Nucleus accumbens (tissue), 56 donors: Measurements from ENCODE around the gene SLC44A1.
"Not testable (repeated sequence)": the region's sequence is repeated elsewhere in the genome, so short reads cannot be mapped to it uniquely, and the experiment has no call there.

Experiments used
- DNase-seq, 56 donors: peaks; one replicate each; lab custom pipeline; 2025; lab: John Stamatoyannopoulos, UW

The SLC44A1 gene

DNA sequence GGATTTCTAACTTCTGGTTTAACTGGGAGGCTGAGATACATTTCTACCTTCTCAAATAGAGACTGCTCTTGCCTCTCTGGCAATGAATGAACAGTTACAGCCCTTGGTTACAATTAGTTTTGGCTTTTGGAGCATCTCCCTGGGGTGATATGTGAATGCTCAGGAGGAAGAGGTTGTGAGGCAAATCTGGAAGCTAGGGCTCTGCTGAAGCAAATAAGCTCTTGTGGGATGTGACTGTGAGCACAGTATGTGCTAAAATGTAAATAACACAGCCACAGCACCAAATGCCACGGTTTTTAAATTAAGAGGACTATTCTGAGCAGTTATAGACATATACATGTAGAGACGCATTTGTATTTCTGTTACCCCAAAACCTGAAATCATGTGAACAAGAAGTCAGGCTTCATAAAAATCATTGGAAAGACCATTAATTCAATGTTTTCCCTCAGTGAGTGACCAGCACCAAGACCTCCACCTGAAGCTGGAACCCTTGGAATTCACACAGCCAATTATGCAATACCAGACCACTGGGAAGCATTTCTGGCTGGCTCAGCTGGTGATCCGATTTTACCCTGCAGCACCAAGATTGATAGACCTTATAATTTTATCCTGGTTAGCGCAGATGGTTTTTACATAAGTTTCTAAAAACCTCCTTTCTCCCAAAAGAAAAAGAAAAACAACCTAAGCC, 3.0 kb upstream of the SLC44A1 start:
- peak in 1 of 56 donors; percentile 2 for DNase-seq

DNA sequence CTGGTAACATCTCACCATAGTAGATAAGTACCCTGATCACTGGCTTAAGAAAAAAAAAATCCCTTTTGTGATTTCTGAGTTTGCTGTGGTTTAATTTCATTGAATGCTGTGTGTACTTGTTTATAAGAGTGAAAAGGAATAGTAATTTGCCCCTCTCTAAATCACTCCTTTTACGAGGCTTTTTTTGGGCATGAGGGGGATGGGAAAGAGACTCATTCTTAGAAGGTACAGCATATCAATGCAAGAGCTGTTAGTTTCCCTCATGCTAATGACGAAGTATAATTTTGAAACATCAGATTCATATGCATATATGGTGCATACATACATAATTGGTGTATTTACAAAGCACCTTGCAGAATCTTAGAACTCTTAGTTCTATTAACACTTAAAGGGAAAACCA, 2.4 kb upstream of the SLC44A1 start:
- no peak for DNase-seq

DNA sequence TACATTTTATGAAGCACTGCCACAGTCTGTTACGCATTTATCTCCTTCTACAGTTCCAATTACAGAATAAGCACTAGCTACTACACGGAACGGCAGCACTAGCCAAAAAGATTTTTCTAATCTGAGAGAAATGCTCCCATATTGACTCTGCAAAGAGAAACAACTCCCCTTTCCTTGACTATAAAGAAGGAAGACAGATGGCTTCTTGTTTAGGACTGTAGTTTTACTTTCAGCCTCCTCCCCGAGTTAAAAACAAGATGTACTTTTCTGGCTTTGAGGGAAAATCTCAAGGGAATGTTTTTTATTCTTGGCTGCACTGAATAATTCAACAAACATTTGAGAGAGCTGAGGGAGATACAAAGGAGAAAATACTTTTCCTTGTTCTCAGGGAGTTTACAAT, 1.9 kb upstream of the SLC44A1 start:
- no peak for DNase-seq

DNA sequence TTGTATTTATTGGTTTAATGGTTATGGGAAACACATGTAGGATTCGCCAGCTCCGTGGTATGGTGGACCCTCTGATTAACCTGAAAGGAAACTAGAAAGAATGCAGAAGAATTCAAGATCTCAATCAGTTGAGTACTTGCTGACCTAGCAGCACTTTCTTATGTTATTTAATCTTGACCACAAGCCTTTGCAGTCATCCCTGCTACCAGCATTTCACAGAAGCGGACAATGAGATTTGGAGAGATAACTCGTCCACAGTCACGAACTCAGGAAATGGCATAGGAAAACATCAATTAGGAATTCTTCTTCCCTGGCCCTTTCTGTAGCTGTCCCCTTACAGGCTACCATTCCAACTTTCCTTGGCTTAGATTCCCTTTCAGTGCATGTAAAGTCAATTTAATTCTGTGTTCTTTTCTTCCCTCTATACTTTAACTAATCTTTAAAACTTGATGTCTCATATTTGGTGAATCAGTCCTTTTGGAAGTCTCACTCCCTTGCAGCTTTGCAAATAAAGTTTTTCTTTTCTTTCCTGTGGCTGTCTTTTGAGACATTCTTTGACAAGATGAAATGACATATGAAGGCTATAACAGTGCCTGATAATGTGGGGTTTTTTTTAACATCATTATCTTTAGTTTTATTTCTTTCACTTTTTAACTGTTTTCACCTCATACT, 1.3 kb upstream of the SLC44A1 start:
- no peak for DNase-seq

DNA sequence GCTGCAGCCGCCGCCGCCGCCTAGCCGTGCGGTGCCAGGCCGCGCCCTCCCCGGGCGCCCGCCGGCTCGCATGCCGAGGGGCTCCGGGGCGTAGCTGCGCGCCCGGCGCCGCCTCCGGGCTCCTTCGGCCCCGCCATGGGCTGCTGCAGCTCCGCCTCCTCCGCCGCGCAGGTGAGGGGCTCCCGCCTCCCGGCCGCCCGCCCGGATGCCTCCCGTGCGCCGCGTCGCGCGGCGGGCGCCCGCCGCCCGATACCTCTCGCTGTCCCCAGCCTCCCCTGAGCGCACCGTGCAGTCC, 230 bp downstream of the SLC44A1 start:
- DNase-seq: peak in 1 of 56 donors; percentile 68

DNA sequence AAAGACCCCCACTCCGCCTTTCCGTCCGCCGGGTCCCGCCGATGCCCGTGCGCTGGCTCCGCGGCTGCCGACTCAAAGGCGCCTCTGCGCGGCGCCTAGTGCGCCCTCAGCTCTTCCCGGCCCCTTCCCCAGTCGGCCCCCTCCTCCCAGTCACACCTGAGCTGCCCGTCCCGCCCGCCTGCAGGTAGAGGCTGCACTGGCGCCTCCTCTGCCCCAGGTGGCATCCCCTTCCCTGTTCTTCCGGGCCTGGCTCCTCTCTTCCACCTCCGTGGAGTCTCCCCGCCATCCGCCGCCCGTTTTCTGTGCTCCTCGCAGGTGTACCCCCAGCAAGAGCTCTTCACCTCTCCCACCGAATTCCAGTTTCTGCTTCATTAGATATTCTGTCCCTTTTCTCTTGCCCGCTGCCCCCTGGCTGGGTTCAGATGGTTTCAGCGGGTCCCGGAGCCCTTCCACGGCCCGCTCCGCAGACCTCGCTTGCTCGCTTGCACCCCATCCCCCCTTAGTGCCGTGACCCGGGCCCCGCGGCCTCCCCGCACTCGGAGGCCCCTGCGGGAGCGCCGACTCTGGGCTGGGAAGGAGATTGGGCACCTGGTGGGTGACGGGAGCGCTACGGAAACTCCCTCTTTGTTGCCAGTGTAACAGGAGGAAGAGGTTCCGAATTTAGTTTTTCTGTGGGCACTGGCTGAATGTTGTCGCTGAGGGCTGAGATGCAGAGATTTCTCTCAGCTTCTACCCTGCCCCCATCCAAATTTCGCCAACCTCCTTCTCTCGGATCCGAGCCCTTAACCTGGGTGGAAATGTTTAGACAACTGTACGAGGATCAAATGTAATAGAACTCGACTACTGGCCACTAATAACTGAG, 809 bp downstream of the SLC44A1 start:
- DNase-seq: peak in 51 of 56 donors; percentile 18 to 79 (median 56)

DNA sequence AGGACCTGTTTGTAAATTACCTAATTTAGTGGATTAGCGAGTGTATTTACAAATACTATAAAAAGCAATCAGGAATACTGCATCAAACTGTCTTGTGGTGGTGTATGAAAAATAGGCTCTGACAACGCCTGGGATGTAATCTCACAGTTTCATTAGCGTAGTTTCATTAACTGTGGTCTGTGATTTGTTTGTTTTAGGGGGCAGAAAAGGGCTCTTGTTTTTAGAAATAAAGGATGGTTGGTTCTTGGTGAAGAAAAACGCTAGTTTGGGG, 1.4 kb downstream of the SLC44A1 start:
- DNase-seq: no peak

DNA sequence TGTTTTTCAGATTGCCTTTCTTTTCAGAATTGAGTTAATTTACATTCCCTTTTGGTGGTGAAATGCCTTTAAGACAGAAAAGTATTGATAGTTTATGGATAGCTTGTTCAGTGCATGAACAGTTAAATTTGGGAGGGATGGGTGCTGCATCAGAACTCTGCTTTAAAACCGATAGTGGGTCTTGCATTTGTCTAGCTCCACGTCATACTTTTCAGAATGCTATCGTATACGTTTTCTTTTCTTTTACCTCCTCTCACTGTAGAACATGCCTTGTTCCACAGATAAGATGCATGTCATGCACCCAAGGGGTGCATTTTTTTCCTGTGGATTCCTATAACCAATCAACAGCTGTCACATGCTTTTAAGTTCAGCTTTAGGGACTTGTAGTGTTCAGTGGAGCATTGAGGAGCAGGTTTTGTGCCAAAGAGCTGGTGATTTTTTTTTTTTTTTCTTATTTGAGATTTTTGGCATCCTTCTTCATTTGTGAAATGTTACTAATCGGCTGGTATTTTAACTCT, 2.3 kb downstream of the SLC44A1 start:
- peak in 1 of 56 donors; percentile 16 for DNase-seq

DNA sequence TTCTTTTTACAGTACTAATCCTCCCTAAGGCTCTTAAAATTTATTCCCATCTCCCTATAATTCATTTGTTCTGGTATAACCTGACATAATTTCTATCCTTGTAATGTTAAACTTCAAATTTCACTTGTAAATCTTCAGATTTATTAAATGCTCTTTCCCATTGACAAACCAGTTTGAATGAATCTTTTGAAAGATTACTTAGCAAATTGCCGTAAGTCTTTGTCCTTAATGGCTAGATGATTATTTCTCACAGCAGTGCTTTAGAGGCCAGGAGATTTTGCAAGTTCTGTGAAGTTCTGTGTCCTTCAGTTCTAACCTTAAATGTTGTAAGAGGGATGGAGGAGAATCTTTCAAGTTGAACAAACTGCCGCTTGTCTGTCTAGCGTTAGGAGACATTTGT, 4.2 kb downstream of the SLC44A1 start:
- no peak for DNase-seq

DNA sequence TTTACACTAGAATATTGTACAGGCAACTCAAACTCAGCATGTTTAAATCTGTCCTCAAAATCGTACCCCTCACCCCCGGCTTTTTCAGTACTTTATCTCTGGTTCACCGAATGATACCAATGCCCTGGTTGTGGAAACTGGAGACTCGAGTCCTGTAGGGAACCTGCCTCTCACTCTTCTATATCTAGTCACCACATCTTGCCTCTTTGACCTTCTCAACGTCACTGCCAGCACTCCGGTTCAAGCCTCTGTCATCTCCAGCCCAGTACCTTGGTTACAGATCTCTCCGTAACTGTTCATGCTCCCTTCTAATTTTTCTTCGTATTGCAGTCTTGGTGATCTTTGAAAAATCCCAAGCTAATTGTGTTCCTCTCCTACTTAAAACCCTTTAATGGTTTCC, 6.7 kb downstream of the SLC44A1 start:
- no peak for DNase-seq

DNA sequence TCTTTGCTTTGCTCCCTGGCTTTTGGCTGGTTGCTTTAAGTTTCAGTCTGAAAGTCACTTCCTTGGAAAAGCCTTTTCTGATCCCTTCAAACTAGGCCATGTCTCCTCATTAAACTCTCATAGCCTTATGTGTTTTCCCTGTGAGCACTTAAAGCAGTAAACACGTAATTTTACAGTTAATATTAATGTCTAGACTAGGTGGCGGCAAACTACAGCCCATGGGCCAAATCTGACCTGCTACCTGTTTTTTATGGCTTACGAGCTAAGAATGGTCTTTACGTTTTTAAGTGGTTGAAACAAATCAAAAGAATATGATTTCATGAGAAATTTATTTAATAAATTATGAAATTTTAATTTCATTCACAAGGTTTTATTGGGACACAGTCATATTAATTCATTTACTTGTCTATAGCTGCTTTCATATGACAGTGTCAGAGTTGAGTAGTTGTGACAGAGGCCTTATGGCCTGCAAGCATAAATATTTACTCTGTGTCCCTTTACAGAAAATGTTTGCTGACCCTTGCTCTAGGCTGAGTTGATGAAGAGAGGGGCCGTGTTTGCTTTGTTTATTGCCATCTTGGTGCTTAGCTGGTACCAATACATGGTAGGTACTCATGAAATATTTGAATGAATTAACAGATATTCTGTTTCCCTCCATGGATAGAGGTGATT, 7.4 kb downstream of the SLC44A1 start:
- DNase-seq: no peak

DNA sequence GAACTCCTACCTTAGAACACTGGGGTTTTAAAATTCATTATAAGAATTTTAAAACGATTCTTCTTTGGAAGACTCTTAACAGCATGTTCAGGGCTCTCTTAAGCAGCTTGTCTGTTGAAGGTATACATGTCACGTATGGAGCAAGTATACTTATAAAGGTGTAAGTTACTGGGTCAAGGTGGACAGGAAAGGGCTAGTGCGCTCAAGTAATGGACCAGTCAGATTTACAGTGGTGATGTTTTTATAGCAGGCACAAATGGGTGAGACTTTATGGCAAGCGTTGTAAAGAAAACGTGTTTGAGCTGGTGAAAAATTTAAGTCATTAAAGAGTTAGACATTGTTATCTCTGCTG, 7.9 kb downstream of the SLC44A1 start:
- no peak for DNase-seq

DNA sequence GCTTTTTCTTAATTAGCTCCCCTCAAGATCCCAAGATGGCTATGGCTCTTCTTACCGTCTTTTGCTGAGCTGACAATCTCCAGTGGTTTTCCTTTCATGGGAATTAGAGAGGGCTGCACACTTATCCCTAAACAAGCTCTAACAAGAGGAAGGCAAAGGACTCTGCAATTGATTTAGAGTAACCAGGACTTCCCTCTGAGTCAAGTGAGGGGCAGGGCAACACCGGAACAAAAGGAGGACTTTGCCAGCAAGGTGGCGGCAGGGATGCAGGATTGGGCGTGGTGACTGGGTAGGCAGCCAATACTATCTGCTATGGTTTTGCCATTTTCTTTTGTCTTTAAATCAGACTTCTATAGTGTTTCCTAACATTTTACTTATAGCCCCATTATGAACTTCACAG, 9.8 kb downstream of the SLC44A1 start:
- DNase-seq: no peak

DNA sequence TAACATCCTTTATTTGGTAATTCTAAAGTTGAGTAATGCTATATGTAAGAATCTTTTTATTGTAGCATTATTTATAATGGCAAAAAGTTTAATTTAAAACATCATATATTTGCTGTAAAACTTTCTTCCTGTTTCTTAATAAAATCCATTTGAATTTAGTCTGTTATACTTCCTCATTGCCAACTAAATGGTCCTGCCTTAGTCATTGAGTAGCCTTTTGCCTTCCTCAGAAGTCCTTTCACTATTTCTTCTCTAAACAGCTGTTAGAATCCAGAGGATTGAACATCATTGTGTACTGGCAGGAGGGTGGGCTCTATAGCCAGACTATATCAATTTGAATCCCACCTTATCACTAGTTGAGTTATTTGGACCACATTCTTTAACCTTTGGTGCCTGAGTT, 11.0 kb downstream of the SLC44A1 start:
- DNase-seq: no peak

DNA sequence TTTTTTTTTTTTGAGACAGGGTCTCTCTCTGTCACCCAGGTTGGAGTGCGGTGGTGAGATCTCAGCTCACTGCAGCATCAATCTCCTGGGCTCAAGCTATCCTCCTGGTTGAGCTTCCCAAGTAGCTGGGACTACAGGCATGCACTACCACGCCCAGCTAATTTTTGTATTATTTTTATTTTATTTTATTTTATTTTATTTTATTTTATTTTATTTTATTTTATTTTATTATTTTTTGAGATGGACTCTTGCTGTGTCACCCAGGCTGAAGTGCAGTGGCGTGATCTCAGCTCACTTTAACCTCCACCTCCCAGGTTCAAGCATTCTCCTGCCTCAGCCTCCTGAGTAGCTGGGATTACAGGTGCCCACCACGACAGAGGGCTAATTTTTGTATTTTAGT, 12.1 kb downstream of the SLC44A1 start:
- DNase-seq: not testable (repeated sequence)

DNA sequence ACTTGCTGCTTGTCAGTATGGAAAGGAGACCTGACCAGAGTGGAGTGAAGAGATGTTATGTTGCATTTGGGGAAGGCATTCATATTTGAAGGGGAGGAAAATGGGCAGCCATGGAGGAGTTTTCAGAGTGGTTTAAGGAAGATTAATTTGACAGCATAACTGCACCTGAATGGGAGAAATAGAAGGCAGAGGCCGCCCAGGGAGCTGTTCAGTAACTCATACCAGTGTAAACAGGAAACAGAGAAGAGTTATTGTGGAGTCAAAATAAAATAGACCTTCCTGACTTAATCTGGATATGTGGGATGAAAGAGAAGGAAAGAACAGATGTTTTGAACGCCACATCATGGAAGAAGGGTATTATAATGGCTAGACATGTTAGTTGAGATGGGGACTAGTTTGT, 13.4 kb downstream of the SLC44A1 start:
- DNase-seq: no peak

DNA sequence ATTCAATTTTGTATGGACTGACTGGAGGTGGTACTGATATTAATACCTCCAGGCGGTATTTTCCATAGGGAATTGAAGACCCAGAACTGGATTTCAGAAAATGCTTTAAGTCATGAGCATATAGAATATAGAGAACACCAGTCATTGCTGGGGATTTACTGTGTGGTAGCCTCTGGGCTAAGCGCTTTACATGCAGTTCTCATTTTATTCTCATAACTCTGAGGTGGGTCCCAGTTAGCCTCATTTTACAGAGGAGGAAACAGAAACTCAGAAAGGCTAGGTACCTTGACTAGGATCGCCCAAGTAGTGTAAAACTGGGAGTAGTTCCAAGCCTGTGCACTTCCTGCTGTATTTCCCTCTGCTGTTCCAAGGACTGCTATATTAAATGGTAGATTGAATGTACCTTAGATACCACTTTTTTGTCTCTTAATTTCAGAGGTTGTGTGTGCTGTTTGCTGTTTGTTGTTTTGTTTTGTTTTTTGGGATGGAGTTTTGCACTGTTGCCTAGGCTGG, 13.8 kb downstream of the SLC44A1 start:
- DNase-seq: no peak

DNA sequence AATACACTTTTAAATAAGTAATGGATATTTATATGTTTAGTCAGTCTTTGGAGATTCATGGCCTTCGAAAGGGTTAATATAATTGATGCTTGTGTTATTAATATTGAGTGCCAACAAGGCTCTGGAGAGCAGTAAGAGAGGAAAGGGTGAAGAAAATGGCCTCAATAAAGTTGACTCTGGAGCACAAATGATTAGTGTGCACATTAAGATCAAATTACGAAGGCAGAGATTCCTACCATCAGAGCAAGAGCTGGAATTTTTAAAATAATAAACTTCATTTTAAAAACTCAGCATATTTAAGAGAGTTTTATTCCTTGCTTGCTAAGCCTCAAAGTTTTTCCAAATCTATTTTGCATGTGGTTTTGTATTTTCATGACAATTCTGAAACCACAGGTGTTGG, 14.8 kb downstream of the SLC44A1 start:
- DNase-seq: no peak

DNA sequence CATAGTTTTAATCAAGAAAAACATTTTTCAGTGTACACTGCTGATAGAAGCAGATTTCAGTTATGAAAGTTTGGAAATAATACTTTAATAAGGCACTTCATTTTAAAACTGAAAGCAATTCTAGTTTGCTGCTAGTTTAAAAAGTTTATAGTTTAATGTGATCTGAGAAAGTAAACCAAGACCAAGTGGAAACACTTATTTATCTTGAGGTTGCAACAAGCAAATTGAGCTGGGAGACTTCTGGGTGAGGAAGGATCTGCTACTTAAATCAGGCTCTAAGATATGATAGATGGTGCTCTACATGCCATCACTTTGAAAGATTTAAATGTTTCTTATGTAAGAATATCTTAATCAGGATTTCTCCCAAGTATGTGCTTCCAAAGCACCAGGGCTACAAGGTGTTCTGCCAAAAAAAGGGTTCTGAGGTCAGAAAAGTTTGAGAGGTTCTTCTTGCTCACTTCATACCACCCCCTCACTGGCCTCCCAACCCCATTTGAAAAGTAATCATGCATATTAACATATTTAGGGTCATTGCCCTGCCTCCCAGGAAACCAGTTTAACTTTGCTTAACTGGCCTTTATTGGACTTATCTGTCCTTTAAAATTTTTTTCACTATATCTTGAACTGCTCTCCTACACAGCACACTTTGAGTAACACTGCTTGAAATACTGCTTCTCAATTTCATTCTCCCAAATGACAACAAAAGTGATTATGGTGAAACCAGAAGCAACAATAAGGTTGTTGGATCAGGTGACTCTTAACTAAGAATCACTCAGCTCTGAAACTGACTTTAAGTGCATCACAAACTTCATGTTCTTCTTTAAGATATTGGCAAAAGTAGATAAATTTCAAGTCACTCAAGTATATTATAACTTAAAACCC, 15.5 kb downstream of the SLC44A1 start:
- DNase-seq: no peak

DNA sequence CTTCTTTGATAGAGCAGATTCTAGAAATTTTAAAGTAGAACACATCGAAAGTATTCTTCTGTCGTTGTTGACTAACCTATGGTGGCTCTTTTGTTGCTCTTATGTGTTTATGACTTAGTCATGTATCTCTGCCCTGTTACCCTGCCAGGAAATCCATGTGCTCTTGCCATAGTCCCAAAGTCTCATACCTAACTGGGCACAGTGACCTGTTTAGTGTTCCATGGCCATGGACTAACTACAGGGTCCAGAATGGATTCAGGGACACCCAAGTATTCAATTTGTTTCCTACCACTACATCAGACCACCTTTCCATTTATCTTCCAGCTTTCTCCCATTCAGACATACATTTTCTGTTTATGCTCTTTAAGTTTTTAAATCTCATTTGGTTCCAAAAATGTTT, 18.0 kb downstream of the SLC44A1 start:
- no peak for DNase-seq
